Activated CD4-positive, alpha-beta T cell treated with anti-CD3 and anti-CD28 coated beads for 48 hours (primary cell): Measurements from ENCODE around the gene TMEM229B.

Experiments
- DNase-seq: peaks from one replicate; pipeline ENCODE4 v3.0.0-alpha.2; 2020

Gene TMEM229B

GRCh38 chr14:67487937-67488893 lies at the start of gene TMEM229B:
Gene TMEM229B, minus strand, starts transcription at chr14:67488721. Its CDS starts 14,798 bp downstream, at chr14:67473923.
- peak; percentile 80 for DNase-seq

GRCh38 chr14:67537736-67538135 lies 49.2 kb upstream of the TMEM229B start:
- no peak for DNase-seq

- no peak for DNase-seq
Measured at GRCh38 chr14:67536087-67536486, 47.6 kb upstream of the TMEM229B start.

GRCh38 chr14:67533754-67534085 lies 45.2 kb upstream of the TMEM229B start:
- DNase-seq: no peak

- peak; percentile 74 for DNase-seq
Measured at GRCh38 chr14:67532998-67533753, 44.7 kb upstream of the TMEM229B start, which contains the start of gene PLEKHH1. Gene PLEKHH1, plus strand, starts transcription at chr14:67533290. Its CDS starts 8,578 bp downstream, at chr14:67541868.

- DNase-seq: no peak
Measured at GRCh38 chr14:67532606-67532997, 44.1 kb upstream of the TMEM229B start.

- no peak for DNase-seq
Measured at GRCh38 chr14:67529947-67530935, 41.7 kb upstream of the TMEM229B start.

- DNase-seq: no peak
Measured at GRCh38 chr14:67528276-67528675, 39.8 kb upstream of the TMEM229B start.

- no peak for DNase-seq
Measured at GRCh38 chr14:67527756-67528155, 39.2 kb upstream of the TMEM229B start.

- DNase-seq: peak; percentile 52
Measured at GRCh38 chr14:67526676-67527459, 38.3 kb upstream of the TMEM229B start.

- DNase-seq: no peak
Measured at GRCh38 chr14:67526181-67526580, 37.7 kb upstream of the TMEM229B start.

- DNase-seq: no peak
Measured at GRCh38 chr14:67525389-67525788, 36.9 kb upstream of the TMEM229B start.

GRCh38 chr14:67524634-67524963 lies 36.1 kb upstream of the TMEM229B start:
- DNase-seq: no peak

- no peak for DNase-seq
Measured at GRCh38 chr14:67523764-67524633, 35.5 kb upstream of the TMEM229B start.

- no peak for DNase-seq
Measured at GRCh38 chr14:67522270-67522669, 33.7 kb upstream of the TMEM229B start.

GRCh38 chr14:67520482-67520881 lies 32.0 kb upstream of the TMEM229B start:
- no peak for DNase-seq

- DNase-seq: no peak
Measured at GRCh38 chr14:67519406-67519805, 30.9 kb upstream of the TMEM229B start.

- no peak for DNase-seq
Measured at GRCh38 chr14:67517083-67517482, 28.6 kb upstream of the TMEM229B start.

GRCh38 chr14:67516676-67517075 lies 28.2 kb upstream of the TMEM229B start:
- no peak for DNase-seq

GRCh38 chr14:67515386-67516079 lies 27.0 kb upstream of the TMEM229B start:
- peak; percentile 54 for DNase-seq
